Measurements from ENCODE around the gene HLA-DRA.

The HLA-DRA gene

DNA sequence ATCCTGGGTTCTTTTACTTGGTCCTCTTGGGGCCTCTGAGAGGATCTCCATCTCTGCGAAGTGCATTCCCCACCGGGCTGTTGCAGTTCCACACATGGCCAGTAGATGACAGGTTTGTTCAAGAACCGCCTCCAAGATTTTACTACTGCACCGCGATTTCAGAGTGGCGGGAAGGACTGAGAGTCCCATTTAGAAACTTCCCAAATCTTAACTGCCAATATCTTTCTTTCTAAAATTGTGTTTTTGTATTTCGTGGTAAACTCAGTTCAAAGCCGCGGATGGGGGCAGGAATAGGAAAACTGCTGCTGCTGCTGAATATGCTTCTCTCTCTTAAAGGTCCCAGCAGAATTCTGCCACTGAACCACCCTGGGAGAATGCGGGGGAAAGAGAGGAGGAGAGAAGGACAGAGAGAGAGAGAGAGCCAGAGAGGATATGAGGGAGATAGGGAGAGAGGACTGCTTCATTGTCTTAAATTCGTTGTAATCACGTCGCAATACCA is 24.1 kb upstream of the HLA-DRA start:
- H3K9ac ChIP-seq (ENCODE audit: insufficient read length, low read depth): peak overlapping the region; percentile 10
- no peaks in the 10 kb centered on the region for H3K36me3 ChIP-seq (ENCODE audit: insufficient read depth, insufficient read length, low read length)
- peaks cover 13% of the 10 kb centered on the region for H3K27me3 ChIP-seq (ENCODE audit: insufficient read depth, insufficient read length)
- H3K4me1 ChIP-seq (ENCODE audit: insufficient read depth, insufficient read length): no peaks in the 10 kb centered on the region
- H3K4me3 ChIP-seq (ENCODE audit: insufficient read length, low read depth): no peak overlapping the region
- DNase-seq (ENCODE audit: low read depth, low spot score): peak; percentile 60
- H3K9me3 ChIP-seq (ENCODE audit: insufficient read depth, low read length): no peaks in the 10 kb centered on the region
- TF ChIP-seq SUZ12 (IDR thresholded peaks at IDR 0.05; ENCODE audit: extremely low read depth, insufficient read depth, insufficient read length): no peak
- TF ChIP-seq ZNF274 (IDR thresholded peaks at IDR 0.05; ENCODE audit: low read depth, low read length): no peak
- TF ChIP-seq YY1 (IDR thresholded peaks at IDR 0.05; ENCODE audit: insufficient read depth, insufficient read length): no peak

DNA sequence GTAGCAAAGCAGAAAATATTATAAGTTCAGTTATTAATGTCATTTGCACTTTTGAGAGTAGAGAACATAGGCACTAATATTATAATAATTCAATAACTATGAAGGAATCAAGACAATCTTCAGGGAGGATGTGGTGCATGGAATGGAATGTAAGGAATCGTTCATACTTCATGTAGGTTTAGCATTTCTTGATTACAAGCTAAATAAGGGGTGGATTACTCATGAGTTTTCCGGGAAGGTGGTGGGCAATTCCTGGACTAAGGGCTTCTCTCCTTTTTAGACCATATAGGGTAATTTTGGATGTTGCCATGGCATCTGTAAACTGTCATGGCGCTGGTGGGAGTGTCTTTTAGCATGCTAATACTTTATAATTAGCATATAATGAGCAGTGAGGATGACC is 23.7 kb upstream of the HLA-DRA start:
- Histone ChIP-seq H3K9me3 (ENCODE audit: insufficient read depth, low read length) (no peaks in the 10 kb centered on the region), H3K9ac (ENCODE audit: insufficient read length, low read depth) (no peak overlapping the region), H3K4me1 (ENCODE audit: insufficient read depth, insufficient read length) (no peaks in the 10 kb centered on the region), H3K27me3 (ENCODE audit: insufficient read depth, insufficient read length) (peaks cover 13% of the 10 kb centered on the region), H3K36me3 (ENCODE audit: insufficient read depth, insufficient read length, low read length) (no peaks in the 10 kb centered on the region), H3K4me3 (ENCODE audit: insufficient read length, low read depth) (no peak overlapping the region)
- no peak for DNase-seq (ENCODE audit: low read depth, low spot score)
- TF ChIP-seq ZNF274 (IDR thresholded peaks at IDR 0.05; ENCODE audit: low read depth, low read length): no peak
- no peak for TF ChIP-seq SUZ12 (IDR thresholded peaks at IDR 0.05; ENCODE audit: extremely low read depth, insufficient read depth, insufficient read length)
- TF ChIP-seq YY1 (IDR thresholded peaks at IDR 0.05; ENCODE audit: insufficient read depth, insufficient read length): no peak

DNA sequence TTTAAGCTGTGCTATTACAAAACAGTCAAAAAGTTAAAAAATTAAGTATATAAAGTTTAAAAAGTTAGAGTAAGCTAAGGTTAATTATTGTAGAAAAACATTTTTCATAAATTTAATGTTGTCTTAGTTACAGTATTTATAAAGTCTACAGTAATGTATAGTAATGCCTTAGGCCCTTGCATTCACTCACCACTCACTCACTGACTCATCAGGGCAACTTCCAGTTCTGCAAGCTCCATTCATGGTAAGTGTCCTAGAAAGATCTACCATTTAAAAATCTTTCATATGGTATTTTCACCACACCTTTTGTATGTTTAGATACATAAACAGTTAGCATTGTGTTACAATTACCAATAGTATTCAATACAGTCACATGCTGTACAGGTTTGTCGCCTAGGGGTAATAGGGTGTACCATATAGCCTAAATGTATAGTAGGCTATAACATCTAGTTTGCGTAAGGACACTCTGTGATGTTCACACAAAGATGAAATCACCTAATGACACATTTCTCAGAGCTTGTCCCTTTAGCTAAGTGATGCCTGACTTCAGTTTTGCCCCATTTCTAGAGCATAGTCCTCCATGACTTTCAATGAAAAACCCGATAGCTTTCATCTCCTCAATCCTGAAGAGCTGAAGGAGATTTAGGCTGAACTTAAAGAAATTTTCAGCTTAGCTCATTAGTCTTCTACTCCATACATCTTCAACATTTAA is 14.9 kb upstream of the HLA-DRA start:
- H3K36me3 ChIP-seq (ENCODE audit: insufficient read depth, insufficient read length, low read length): no peaks in the 10 kb centered on the region
- no peak overlapping the region for H3K9ac ChIP-seq (ENCODE audit: insufficient read length, low read depth)
- no peak overlapping the region for H3K4me3 ChIP-seq (ENCODE audit: insufficient read length, low read depth)
- H3K4me1 ChIP-seq (ENCODE audit: insufficient read depth, insufficient read length): no peaks in the 10 kb centered on the region
- peaks cover 7% of the 10 kb centered on the region for H3K9me3 ChIP-seq (ENCODE audit: insufficient read depth, low read length)
- DNase-seq (ENCODE audit: low read depth, low spot score): no peak
- TF ChIP-seq SUZ12 (IDR thresholded peaks at IDR 0.05; ENCODE audit: extremely low read depth, insufficient read depth, insufficient read length): no peak
- TF ChIP-seq YY1 (IDR thresholded peaks at IDR 0.05; ENCODE audit: insufficient read depth, insufficient read length): no peak
- TF ChIP-seq ZNF274 (IDR thresholded peaks at IDR 0.05; ENCODE audit: low read depth, low read length): no peak
- no peaks in the 10 kb centered on the region for H3K27me3 ChIP-seq (ENCODE audit: insufficient read depth, insufficient read length)

DNA sequence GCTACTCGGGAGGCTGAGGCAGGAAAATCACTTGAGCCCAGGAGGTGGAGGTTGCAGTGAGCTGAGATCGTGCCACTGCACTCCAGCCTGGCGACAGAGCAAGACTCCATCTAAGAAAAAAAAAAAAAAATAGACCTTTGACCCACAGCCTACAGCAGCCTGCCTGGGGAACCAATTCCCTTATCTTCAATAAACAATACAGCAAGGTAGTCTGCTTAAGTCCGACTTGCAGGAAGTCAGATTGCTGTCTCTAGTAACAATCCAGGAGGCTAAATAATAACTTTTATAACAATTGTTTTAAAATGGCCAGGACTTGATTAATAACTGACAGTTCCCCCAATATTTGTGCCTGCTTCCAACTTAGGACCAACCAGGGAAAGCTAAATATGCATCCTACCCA is 13.3 kb upstream of the HLA-DRA start:
- Histone ChIP-seq H3K27me3 (ENCODE audit: insufficient read depth, insufficient read length) (no peaks in the 10 kb centered on the region), H3K36me3 (ENCODE audit: insufficient read depth, insufficient read length, low read length) (no peaks in the 10 kb centered on the region)
- TF ChIP-seq ZNF274 (IDR thresholded peaks at IDR 0.05; ENCODE audit: low read depth, low read length) (no peak), SUZ12 (IDR thresholded peaks at IDR 0.05; ENCODE audit: extremely low read depth, insufficient read depth, insufficient read length) (no peak), YY1 (IDR thresholded peaks at IDR 0.05; ENCODE audit: insufficient read depth, insufficient read length) (no peak)

DNA sequence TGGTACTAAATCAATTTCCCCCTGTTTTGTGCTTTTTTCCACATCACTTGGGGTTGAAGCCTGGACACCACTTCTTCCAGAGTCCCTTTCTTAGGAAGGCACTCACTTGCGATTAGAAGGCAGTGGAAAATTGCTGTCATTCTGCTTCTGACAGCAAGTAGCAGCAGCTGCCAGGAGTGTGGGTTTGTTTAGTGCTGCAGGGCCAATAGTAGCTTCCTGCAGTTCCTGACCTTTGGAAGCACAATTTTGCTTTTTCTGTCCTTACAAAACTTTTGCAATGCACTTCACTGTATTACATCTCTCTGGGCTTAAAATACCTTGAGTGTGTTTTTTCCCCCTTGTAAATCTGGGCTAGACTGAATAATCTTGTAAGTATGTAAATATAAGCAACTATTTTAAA is 12.5 kb upstream of the HLA-DRA start:
- TF ChIP-seq SUZ12 (IDR thresholded peaks at IDR 0.05; ENCODE audit: extremely low read depth, insufficient read depth, insufficient read length) (no peak), YY1 (IDR thresholded peaks at IDR 0.05; ENCODE audit: insufficient read depth, insufficient read length) (no peak), ZNF274 (IDR thresholded peaks at IDR 0.05; ENCODE audit: low read depth, low read length) (no peak)
- DNase-seq (ENCODE audit: low read depth, low spot score): no peak

More for the DNA sequence above, 13.3 kb upstream of the HLA-DRA start:
- Histone ChIP-seq H3K9me3 (ENCODE audit: insufficient read depth, low read length) (peaks cover 7% of the 10 kb centered on the region), H3K4me1 (ENCODE audit: insufficient read depth, insufficient read length) (no peaks in the 10 kb centered on the region), H3K4me3 (ENCODE audit: insufficient read length, low read depth) (no peak overlapping the region), H3K9ac (ENCODE audit: insufficient read length, low read depth) (no peak overlapping the region)
- DNase-seq (ENCODE audit: low read depth, low spot score): no peak

DNA sequence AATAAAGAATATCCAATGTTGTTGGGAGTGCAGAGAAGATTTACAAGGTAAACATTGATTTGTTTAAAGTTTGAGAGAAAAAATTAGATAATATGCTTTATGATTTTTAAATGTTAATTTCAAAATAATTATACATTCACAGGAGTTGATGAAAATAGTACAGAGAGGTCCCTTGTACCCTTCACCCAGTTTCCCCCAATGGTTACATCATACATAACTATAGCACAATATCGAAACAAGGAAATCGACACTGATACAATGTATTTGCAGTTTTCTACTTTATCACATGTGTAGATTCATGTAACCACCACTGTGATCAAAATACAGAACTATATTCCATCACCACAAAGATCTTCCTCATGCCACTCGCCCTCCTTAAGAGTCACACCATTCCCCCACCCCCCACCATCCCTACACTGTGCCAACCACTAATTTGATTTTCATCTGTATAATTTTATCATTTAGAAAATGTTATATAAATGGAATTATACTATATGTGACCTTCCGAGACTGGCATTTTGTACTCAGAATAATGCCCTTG is 11.7 kb upstream of the HLA-DRA start:
- DNase-seq (ENCODE audit: low read depth, low spot score): no peak
- no peaks in the 10 kb centered on the region for H3K4me1 ChIP-seq (ENCODE audit: insufficient read depth, insufficient read length)
- TF ChIP-seq SUZ12 (IDR thresholded peaks at IDR 0.05; ENCODE audit: extremely low read depth, insufficient read depth, insufficient read length) (no peak), ZNF274 (IDR thresholded peaks at IDR 0.05; ENCODE audit: low read depth, low read length) (no peak), YY1 (IDR thresholded peaks at IDR 0.05; ENCODE audit: insufficient read depth, insufficient read length) (no peak)

More for the DNA sequence above, 12.5 kb upstream of the HLA-DRA start:
- H3K9ac ChIP-seq (ENCODE audit: insufficient read length, low read depth): no peak overlapping the region
- H3K36me3 ChIP-seq (ENCODE audit: insufficient read depth, insufficient read length, low read length): no peaks in the 10 kb centered on the region
- H3K27me3 ChIP-seq (ENCODE audit: insufficient read depth, insufficient read length): no peaks in the 10 kb centered on the region
- H3K4me1 ChIP-seq (ENCODE audit: insufficient read depth, insufficient read length): no peaks in the 10 kb centered on the region
- peaks cover 7% of the 10 kb centered on the region for H3K9me3 ChIP-seq (ENCODE audit: insufficient read depth, low read length)
- no peak overlapping the region for H3K4me3 ChIP-seq (ENCODE audit: insufficient read length, low read depth)

DNA sequence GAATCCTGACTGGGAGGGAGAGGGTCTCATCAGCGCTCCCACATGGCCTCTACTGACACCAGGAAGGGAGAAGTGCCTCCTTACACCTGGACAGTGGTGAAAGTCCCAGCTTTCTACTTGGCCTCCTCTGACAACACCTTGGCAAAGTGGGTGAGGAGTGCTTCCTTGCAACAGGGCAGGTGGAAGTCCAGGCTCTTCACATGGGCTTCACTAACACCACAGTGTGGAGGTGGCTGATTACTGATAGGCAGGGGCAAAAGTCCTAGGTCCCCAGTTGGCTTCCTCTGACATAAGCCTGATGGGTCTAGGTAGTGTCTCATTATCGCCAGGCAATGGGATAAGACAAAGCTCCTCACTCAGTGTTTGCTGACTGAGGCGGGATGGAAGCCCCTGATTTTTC is 9.5 kb upstream of the HLA-DRA start:
- H3K4me3 ChIP-seq (ENCODE audit: insufficient read length, low read depth): no peak overlapping the region
- no peaks in the 10 kb centered on the region for H3K27me3 ChIP-seq (ENCODE audit: insufficient read depth, insufficient read length)
- no peaks in the 10 kb centered on the region for H3K9me3 ChIP-seq (ENCODE audit: insufficient read depth, low read length)
- H3K4me1 ChIP-seq (ENCODE audit: insufficient read depth, insufficient read length): no peaks in the 10 kb centered on the region
- H3K36me3 ChIP-seq (ENCODE audit: insufficient read depth, insufficient read length, low read length): no peaks in the 10 kb centered on the region
- no peak overlapping the region for H3K9ac ChIP-seq (ENCODE audit: insufficient read length, low read depth)
- TF ChIP-seq SUZ12 (IDR thresholded peaks at IDR 0.05; ENCODE audit: extremely low read depth, insufficient read depth, insufficient read length) (no peak), ZNF274 (IDR thresholded peaks at IDR 0.05; ENCODE audit: low read depth, low read length) (no peak), YY1 (IDR thresholded peaks at IDR 0.05; ENCODE audit: insufficient read depth, insufficient read length) (no peak)
- DNase-seq (ENCODE audit: low read depth, low spot score): no peak

More for the DNA sequence above, 11.7 kb upstream of the HLA-DRA start:
- no peak overlapping the region for H3K9ac ChIP-seq (ENCODE audit: insufficient read length, low read depth)
- H3K27me3 ChIP-seq (ENCODE audit: insufficient read depth, insufficient read length): no peaks in the 10 kb centered on the region
- peaks cover 7% of the 10 kb centered on the region for H3K9me3 ChIP-seq (ENCODE audit: insufficient read depth, low read length)
- no peaks in the 10 kb centered on the region for H3K36me3 ChIP-seq (ENCODE audit: insufficient read depth, insufficient read length, low read length)
- no peak overlapping the region for H3K4me3 ChIP-seq (ENCODE audit: insufficient read length, low read depth)
